Measurements from ENCODE around the gene FSTL4.

FSTL4 gene

DNA sequence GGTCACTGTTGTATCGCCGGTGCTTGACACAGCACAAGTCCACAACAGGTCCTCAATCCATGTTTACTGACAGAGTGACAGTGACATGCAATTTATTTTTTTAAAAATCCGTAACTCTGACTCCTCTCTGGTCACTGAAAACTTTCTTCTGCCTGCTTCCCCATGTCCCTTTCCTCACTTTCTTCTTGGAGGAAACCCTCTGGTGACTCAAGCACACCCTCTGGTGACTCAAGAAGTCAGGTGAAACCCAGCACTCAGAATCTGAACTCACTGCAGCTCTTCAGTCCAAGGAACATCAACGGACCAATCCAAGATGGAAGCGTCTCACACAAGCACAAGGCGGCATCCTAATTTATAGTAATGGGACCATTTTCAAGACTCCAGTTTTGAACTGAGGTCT, 245.9 kb downstream of the FSTL4 start:
- DNase-seq (ENCODE audit: low read depth in 2 of 2) = no peak

DNA sequence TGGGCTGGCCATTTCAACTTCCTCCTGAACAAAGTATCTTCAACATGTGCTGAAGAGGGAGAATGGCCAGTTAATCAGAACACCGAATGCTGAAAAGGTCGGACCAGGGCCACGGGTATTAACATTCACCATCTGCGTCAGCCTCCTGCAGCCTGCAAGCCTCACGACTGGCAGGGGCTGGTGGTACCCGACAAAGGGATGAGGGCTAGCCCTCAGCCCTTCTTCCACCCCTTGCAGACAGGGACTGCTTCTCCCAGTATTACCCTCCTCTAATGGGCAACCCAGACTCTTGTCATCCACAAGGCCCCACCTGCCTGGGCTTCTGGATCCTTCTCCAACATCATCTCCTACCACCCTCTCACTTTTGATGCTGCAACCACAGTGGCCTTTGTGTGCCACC, 246.6 kb downstream of the FSTL4 start:
- DNase-seq (ENCODE audit: low read depth in 2 of 2) = no peak

DNA sequence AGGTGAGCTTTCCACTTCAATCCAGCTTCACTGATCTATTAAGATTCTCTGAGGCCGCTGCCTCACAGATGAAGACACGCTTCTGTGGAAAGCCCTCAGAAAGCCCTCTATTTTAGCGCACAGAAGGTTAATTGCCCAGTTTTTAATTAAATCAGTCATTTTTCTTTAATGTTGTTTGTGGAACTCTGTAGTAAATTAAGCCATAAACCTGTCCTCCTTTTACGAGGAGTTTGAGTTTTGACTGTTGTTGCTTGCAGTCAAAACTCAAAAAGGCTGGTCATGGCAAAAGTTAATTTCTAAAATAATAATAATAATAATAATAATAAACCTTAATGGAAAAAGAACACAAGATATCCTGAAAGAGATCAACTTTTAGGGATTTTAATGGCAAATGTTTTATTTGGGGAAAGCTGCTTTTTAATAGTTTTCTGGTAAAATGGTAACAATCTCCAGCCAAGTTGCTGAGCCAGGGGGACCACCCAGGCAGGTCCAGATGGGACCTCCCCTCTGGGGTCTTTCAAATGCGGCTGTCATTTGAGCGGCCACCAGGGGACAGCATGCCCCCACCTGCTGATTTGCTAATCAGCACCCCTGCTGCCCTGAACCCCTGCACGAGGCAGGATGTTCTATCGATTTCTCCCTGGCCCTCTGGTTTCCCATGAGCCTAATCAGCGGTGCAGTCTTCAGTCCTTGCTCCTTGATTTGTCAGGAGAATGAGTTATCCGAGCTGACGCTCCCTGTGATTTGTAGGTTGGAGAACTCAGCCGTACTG, 247.2 kb downstream of the FSTL4 start:
- DNase-seq (ENCODE audit: low read depth in 2 of 2) = no peak

DNA sequence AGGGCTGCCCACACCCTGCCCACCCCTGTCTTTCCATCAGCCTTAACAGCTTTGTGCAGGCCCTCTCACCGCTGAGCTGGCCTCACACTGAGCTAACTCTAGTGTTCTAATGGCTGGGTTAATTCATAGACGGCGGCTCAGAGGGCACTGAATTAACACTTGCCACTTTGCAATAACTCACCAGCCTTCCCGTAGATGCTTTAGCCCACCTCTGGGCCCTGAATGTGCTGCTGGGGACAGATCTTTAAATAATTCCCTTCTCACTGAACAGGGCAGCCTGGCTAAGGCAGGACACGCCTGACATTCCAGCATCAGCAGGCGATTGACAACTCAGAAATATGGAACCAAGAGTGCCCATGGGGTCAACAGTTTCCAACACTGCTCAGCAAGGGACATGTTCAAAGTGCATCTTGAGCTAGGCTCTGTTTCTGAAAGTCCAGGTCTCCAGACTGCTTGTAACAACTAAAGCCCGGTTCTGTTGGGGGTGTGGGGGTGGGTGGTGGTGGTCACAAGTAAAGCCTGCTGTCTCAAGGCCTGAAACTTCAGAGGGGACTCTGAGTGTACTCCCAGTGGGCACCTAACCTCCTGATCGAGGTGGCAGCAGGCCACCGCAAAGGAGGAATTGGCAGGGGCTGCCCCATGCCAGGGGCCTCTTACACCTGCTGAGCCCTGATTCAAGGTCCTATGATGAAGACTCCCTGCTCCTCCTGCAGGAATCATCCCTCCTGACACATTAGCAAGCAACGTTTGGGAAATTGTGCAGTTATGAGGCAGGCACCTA, 248.3 kb downstream of the FSTL4 start:
- no peak for DNase-seq (ENCODE audit: low read depth in 2 of 2)

DNA sequence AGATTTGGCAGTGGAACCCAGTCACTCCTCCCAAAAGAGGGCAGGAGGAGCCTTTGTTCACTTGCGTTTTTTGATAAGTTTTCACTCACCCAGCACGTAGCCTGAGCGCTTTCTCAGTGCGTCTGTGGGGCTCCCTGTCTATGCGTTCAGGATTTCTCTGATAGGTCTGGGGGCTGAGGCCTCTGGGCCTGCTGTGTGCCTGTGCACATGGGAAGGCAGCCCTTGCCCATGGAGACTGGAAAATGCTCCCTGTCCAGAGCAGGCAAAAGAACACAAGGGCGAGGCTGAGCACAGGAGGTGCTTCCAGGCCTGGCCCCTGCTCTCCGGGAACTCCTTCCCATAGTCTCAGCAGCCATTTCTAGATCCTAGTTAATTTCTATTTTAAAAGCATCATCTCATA, 249.9 kb downstream of the FSTL4 start:
- no peak for DNase-seq (ENCODE audit: low read depth in 2 of 2)

DNA sequence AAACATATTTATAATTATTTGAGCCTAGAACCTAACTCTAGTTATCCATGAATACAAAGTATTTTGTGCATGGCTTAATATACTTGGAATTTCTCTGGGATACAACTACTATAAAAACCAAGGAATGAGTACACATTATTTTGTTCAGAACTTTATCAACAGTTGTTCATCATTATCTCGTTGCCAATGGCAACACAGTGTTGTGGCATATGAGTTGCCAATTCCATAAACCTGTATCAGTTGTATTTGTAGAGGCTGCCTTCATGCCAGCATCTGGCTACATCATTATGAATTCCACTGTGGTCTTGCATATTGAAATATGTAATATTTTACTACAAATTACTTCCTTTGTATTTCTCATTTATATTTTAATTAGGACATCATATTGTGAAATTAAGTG, 250.4 kb downstream of the FSTL4 start:
- DNase-seq (ENCODE audit: low read depth in 2 of 2) = no peak

DNA sequence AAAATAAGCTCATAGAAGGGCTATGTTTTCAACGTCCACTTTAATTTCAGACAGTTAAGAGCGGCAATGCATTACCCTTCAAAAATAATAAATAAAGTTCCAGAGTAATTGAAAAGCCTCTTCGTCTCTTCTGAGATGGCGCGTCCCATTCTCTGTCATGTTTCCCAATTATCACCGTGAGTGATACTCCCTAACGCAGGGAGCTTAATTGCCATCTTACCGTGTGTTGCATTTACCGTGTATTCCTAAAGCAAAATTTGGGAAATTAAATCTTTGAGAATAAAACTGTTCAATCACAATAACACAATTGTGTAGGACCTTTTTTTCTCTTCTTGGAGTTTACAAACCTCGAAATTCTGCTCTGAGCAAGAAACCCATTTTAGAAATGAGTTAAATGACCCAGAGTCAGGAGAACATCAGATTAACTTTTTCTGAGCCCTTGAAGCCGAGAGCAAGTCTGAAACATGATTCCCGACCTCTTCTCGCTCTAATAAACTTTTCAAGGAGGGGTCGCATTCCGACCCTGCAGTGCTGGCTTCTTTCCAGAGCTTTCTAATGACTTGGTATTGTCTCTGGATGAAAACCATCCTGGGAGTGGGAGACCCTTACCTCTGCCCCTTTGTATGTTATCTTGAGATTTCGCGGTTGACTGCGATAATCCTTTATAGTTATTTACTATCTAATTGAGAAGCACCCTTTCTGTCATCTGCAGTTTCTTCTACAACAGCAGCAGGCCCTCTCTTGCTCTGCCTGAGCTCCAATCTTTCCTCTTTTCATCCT, 251.5 kb downstream of the FSTL4 start:
- DNase-seq (ENCODE audit: low read depth in 2 of 2) = no peak

DNA sequence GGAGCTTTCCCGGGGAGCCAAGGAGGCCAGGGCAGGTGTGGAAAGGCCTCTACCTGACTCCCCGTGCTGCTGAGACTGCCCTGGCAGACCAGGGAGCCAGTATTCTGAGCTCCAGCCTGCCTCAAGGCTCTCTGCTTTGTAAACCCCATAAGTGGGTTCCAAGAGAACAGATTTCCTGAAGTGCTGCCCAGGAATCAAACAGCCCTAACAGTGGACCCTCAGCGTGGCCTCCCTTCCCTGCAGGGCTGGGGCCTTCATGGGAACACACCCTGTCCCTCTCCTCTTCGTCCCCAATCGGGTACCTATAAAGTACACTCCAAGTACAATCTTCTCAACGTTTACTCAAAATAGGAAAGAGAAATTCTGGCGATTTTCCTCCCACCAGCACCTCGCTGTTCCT, 252.5 kb downstream of the FSTL4 start:
- no peak for DNase-seq (ENCODE audit: low read depth in 2 of 2)

DNA sequence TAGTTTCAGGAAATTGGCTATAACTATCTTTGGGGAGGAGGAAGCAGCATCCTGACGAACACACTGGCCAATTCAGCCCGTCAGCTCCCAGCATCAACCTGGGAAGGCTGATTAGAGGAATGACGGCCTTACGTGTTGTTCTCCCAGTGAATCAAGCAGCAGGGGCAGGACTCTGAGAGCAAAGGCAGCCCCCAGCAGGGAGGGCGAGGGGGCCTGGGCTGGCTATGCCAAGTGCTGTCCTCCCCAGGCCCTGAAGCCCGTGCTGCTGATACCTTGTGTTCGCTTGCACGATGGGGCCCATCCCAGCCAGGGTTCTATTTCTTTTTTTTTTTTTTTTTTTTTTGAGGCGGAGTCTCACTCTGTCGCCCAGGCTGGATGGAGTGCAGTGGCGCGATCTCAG, 254.1 kb downstream of the FSTL4 start:
- DNase-seq (ENCODE audit: low read depth in 2 of 2) = no peak

DNA sequence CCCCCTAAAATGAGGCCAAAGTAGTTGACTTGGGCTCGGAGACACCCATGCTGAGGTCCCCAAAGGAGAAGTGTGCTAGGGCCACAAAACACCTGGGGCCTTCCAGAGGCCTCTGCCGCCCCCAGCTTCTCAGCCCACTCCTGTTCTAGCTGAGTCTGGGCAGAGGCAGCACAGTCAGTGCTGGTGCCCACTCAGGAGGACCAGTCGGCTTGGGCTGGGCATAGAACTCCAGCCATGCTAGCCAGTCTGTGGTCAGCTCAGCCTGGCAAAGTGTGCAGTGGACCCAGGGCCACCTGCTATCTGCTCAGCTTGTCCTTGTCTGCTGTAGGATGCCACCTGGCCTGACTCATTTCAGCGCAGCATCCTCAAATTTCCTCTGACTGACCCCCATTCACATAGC, 254.6 kb downstream of the FSTL4 start:
- DNase-seq (ENCODE audit: low read depth in 2 of 2) = no peak

DNA sequence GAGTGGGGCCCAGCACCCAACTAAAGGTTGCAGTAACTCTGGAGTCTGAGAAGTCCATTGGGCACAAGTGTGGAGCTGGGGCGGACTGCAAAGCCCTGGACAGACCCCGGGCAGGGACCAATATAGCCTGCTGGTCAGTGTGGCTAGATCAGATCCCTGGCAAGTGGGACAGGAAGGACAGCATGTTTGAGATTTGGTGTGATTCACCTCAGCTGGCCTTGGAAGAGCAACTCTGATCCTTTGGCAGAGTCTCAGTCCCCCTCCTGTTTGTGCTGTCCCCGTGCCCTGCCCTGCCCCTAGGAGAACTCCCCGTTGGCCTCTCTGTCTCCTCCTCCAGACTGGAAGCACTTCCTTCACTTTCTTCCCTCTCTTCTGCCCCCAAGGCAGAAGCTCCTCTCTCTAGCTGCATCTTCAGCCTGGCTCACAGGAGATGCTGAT, 255.3 kb downstream of the FSTL4 start:
- DNase-seq (ENCODE audit: low read depth in 2 of 2) = no peak

DNA sequence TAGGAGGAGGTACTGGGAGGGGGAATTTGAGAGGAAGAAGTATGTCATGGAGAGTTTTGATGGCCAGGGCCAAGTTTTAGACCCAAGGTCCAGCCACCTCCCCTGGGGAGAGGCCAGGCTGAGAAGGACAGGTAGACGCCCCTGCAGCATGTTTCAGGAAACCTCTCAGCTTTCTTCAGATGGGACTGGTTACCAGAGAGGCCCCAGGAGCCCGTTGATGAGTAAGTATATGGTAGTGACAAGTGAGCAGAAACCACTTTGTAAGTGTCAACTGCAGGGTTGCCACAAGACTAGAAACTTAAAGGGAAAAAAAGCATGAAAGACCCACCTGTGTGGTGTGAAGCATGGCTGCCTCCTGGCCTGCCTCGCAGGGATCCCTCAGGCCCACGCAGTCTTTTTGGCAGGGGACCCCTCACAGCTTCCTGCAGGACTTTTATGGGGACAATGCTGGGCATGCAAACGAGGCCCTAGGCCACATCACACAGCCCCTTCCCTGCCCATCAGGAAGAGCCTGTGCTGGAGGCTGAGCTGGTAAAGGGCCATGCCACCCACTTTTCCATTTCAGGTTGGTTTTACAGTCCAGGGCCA, 255.9 kb downstream of the FSTL4 start:
- DNase-seq (ENCODE audit: low read depth in 2 of 2) = no peak

DNA sequence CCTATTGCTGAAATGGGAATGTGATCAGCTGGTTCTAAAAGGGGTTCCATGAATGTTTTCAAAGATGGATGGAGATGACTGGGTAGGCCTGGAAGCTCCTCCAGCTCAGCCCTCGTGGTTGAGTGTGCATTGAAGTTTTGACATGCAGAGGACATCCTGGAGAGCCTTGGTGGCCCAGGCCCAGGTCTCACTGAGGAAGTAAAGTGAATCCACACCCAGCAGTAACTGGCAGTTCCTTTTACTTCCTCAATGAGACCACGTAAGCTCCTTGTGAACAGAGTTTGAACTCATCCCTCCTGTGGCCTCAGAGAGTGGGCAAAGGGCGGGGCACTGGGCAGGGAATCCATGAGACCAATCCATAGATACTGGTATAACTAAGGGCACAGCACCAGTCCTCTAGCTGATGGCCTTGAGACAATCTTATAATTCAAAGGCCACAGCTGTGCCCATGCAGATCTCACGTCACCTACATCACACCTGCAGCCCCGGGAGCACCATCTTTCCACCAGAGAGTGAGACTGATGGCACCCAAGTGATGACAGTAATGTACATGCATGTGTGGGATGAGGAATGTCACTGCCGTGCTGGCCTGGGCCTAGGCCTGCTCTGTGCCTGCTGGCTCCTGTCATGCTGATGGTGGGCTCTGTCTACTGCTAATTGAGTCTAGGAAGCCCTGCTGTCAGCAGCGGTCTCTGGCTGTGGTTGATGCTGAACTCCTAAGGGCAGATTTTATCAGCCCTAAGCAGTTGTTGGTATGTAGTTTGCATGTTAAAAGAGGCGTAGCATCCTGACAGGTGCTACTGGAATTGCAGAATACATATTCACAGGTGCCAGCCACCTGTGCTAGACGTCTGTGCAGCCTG, 257.8 kb downstream of the FSTL4 start:
- DNase-seq (ENCODE audit: low read depth in 2 of 2) = no peak

DNA sequence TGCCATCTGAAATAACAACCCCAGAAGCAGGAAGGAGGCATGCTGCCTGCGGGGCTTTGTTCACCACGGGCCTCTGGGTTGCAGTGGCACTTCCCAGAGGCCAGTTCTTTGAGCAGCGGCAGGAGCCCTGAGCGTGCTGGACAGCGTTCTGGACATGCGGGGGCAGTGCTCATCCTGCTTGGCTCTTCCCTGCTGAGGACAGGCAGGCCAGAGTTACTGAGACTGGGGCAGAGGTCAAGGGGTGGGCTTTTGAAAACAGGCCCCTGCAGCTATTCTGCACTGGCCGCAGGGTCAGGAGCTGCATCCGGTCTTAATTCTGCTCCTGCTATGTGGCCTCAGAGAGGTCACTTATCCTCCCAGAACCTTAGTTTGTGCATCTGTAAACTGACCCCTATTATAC, 258.6 kb downstream of the FSTL4 start:
- no peak for DNase-seq (ENCODE audit: low read depth in 2 of 2)

DNA sequence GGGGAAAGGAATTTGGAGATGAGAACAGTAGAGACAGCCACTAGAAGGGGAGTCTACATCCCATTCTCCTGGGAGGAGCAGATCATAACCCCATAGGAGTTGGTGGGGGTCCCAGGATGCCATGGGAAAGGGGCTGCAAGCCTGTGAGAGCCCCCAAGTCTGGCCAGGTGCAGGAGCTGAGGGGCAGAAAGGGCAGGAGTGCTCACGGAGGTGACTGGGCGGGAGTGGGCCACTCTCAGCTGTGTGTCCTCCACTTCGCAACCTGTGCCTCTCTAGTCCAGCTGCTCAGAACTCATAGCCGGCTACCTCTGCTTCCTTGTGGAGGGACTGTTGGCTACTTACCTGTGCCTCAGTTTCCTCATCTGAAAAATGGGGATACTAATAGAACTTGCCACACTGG, 263.9 kb downstream of the FSTL4 start:
- no peak for DNase-seq (ENCODE audit: low read depth in 2 of 2)

DNA sequence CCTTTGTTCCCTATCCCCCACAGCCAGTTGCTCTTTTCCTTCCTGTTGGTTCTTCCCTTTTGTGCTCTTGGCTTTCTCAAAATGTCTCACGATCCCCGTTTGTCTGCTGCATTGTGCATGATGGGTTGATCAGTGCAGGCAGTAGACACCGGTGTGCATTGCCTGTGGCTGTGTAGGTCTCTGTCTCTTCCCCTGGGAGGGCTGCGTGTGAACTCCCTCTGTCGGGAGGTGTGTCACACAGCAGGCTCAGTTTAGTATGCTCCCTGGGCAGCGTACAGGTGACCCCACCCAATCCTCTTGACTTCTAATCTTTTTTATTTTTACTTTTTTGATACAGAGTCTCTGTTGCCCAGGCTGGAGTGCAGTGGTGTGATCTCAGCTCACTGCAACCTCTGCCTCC, 265.3 kb downstream of the FSTL4 start:
- DNase-seq (ENCODE audit: low read depth in 2 of 2) = no peak

DNA sequence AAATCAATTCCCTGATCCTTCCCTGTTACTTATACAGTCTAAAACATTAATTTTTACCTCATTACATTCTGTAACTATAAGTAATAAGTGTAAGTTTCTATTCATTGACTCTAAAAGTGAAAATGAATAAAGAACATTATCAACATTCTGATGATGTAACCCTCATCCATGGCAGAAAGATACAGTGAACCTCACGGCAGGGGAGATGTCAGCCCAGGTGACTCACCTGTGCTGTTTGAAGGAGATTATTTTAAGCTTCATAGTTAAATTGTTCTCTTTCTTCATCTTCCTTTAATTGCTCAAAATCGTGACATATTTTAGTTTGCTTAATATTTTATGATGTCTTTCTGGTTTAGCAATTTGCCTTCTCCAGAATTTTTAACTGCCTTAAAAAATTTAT, 268.1 kb downstream of the FSTL4 start:
- DNase-seq (ENCODE audit: low read depth in 2 of 2) = no peak

DNA sequence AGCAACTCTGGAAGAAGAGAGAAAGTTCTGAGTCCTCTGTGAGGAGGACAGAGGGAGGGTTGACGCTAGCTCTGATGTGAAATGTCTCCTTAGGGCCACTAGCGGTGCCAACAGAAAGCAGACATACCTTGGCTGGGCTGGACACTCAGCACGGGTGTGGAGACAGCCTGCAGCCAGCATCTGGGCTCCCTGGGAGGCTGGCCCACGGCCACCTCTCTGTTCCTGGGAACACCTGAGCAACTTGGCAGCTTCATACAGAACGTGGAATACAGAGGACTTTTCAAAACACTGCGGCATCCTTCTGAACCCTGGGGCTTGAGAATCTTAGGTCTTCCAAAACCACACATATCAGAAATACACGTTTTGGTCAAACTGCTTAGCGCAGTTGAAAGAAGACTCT, 269.1 kb downstream of the FSTL4 start:
- no peak for DNase-seq (ENCODE audit: low read depth in 2 of 2)

DNA sequence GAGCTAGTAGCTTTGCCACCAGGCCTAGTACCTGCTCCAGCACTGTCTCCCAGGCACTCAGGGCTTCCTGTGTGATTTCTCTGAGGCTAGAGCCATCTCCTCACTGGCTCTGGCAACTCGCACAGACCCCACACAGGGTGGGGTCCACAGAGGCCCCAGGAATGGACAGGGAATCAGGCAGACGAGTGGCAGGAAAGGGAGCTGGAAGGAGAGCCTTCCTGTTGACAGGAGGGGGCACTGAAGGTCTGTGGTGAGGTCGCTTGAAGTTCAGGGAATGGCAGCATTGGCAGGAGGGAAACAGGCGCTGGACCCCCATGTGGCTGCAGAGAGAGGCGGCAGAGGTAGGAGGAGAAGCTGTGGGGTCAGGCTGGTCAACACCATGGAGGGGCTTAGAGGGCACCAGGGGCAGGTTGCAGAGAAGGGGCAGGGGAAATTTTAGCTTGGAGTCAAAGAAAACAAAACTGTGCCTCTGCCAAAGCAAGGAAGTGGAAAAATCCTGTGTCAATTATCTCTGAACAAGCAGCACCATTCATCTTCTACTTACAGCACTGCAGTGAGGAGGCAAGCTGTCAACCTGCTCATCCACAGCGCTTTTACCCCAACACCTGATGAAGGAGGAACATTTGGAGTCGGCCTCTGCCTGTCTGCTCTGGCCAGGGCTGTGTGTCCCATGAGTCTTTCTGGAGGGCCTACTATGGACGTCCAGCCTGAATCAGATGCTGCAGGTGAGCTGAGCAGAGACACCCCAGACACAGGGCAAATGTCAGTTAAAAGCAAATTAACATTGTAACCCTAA, 270.2 kb downstream of the FSTL4 start:
- DNase-seq (ENCODE audit: low read depth in 2 of 2) = no peak

DNA sequence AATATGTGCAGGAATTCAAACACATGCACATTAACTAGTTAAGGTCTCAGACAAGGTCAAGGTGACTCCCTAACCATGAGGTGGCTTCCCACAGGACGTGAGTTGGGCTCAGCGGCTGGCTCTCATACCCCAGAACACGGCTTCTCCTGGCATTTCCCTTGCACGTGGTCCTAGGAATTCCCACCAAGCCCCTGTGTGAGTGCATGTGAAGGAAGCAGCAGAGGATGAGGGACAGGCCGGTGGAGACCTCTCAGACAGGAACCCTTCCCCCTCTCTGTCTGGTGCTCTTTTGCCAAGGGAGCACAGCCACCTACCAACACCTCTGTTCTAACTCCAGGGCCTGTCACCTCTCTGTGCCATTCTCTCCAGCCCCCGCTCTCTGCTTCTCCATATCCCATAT, 271.0 kb downstream of the FSTL4 start:
- DNase-seq (ENCODE audit: low read depth in 2 of 2) = no peak
